Measurements from ENCODE around the gene PGM2.

The PGM2 gene

GRCh38 chr4:37858112-37858511 is 31.6 kb downstream of the PGM2 start:
- H4K20me1 ChIP-seq (ENCODE audit: insufficient read depth, low read length), result no peaks in the 10 kb centered on the region
- peaks cover 62% of the 10 kb centered on the region for H3K36me3 ChIP-seq (ENCODE audit: insufficient read depth, low read length)

DNA sequence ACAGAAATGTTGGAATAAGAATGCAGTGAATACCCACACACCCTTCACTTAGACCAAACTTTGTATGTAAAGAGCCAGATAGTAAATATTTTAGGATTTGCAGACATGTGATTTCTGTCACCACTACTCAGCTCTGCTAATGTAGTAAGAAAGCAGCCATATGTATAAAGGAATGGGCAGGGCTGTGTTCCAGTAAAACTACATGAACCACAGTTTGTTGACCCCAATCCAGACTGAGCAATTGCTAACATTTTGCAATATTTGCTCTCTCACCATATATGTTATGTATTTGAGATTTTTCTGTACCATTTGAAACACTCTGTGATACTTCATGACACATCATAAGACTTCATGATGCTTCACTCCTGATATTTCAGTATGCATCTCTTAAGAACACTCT is 32.4 kb downstream of the PGM2 start:
- Histone ChIP-seq H3K9me2 (ENCODE audit: low read depth, low read length) (no peaks in the 10 kb centered on the region), H3K4me1 (ENCODE audit: insufficient read depth, low read length, severe bottlenecking) (no peaks in the 10 kb centered on the region), H2AFZ (ENCODE audit: low read length) (no peak overlapping the region), H3K79me2 (ENCODE audit: insufficient read depth, low read length) (no peaks in the 10 kb centered on the region), H3K9ac (ENCODE audit: low read length) (no peak overlapping the region), H3K4me3 (ENCODE audit: low read depth, low read length, poor library complexity, severe bottlenecking) (no peak overlapping the region), H3F3A (ENCODE audit: insufficient read depth, low read length) (no peaks in the 10 kb centered on the region), H3K36me3 (ENCODE audit: insufficient read depth, low read length) (peaks cover 65% of the 10 kb centered on the region), H3K27ac (ENCODE audit: low read depth, low read length, poor library complexity, severe bottlenecking) (no peak overlapping the region), H3K4me2 (ENCODE audit: low read length) (no peak overlapping the region), H3K9me3 (ENCODE audit: low read length) (no peaks in the 10 kb centered on the region), H4K20me1 (ENCODE audit: insufficient read depth, low read length) (no peaks in the 10 kb centered on the region), H3K27me3 (ENCODE audit: insufficient read depth, low read length) (no peaks in the 10 kb centered on the region)
- TF ChIP-seq, protein P1, sequence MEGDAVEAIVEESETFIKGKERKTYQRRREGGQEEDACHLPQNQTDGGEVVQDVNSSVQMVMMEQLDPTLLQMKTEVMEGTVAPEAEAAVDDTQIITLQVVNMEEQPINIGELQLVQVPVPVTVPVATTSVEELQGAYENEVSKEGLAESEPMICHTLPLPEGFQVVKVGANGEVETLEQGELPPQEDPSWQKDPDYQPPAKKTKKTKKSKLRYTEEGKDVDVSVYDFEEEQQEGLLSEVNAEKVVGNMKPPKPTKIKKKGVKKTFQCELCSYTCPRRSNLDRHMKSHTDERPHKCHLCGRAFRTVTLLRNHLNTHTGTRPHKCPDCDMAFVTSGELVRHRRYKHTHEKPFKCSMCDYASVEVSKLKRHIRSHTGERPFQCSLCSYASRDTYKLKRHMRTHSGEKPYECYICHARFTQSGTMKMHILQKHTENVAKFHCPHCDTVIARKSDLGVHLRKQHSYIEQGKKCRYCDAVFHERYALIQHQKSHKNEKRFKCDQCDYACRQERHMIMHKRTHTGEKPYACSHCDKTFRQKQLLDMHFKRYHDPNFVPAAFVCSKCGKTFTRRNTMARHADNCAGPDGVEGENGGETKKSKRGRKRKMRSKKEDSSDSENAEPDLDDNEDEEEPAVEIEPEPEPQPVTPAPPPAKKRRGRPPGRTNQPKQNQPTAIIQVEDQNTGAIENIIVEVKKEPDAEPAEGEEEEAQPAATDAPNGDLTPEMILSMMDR (IDR thresholded peaks at IDR 0.05; ENCODE audit: low read length), result no peak
- TF ChIP-seq EZH2 (IDR thresholded peaks at IDR 0.05; ENCODE audit: borderline replicate concordance, low read length), result no peak

More at GRCh38 chr4:37858112-37858511, 31.6 kb downstream of the PGM2 start:
- H3K9ac ChIP-seq (ENCODE audit: low read length), result no peak overlapping the region
- no peaks in the 10 kb centered on the region for H3F3A ChIP-seq (ENCODE audit: insufficient read depth, low read length)
- no peak for TF ChIP-seq EZH2 (IDR thresholded peaks at IDR 0.05; ENCODE audit: borderline replicate concordance, low read length)
- TF ChIP-seq, protein P1 (IDR thresholded peaks at IDR 0.05; ENCODE audit: low read length), result no peak
- H3K4me2 ChIP-seq (ENCODE audit: low read length), result no peak overlapping the region
- no peaks in the 10 kb centered on the region for H3K9me3 ChIP-seq (ENCODE audit: low read length)
- H3K4me1 ChIP-seq (ENCODE audit: insufficient read depth, low read length, severe bottlenecking), result no peaks in the 10 kb centered on the region
- H3K27me3 ChIP-seq (ENCODE audit: insufficient read depth, low read length), result no peaks in the 10 kb centered on the region
- H3K9me2 ChIP-seq (ENCODE audit: low read depth, low read length), result no peaks in the 10 kb centered on the region
- H3K4me3 ChIP-seq (ENCODE audit: low read depth, low read length, poor library complexity, severe bottlenecking), result no peak overlapping the region
- H2AFZ ChIP-seq (ENCODE audit: low read length), result no peak overlapping the region
- no peaks in the 10 kb centered on the region for H3K79me2 ChIP-seq (ENCODE audit: insufficient read depth, low read length)
- no peak overlapping the region for H3K27ac ChIP-seq (ENCODE audit: low read depth, low read length, poor library complexity, severe bottlenecking)

- no peaks in the 10 kb centered on the region for H3F3A ChIP-seq (ENCODE audit: insufficient read depth, low read length)
- no peak overlapping the region for H2AFZ ChIP-seq (ENCODE audit: low read length)
- no peaks in the 10 kb centered on the region for H3K27me3 ChIP-seq (ENCODE audit: insufficient read depth, low read length)
- TF ChIP-seq, protein P1 (IDR thresholded peaks at IDR 0.05; ENCODE audit: low read length), result no peak
- TF ChIP-seq EZH2 (IDR thresholded peaks at IDR 0.05; ENCODE audit: borderline replicate concordance, low read length), result no peak
- no peak overlapping the region for H3K4me3 ChIP-seq (ENCODE audit: low read depth, low read length, poor library complexity, severe bottlenecking)
- H3K9me3 ChIP-seq (ENCODE audit: low read length), result no peaks in the 10 kb centered on the region
- H3K4me1 ChIP-seq (ENCODE audit: insufficient read depth, low read length, severe bottlenecking), result no peaks in the 10 kb centered on the region
- H3K4me2 ChIP-seq (ENCODE audit: low read length), result no peak overlapping the region
- no peaks in the 10 kb centered on the region for H3K79me2 ChIP-seq (ENCODE audit: insufficient read depth, low read length)
- no peak overlapping the region for H3K9ac ChIP-seq (ENCODE audit: low read length)
- no peaks in the 10 kb centered on the region for H3K9me2 ChIP-seq (ENCODE audit: low read depth, low read length)
- H3K27ac ChIP-seq (ENCODE audit: low read depth, low read length, poor library complexity, severe bottlenecking), result no peak overlapping the region
- H3K36me3 ChIP-seq (ENCODE audit: insufficient read depth, low read length), result peaks cover 68% of the 10 kb centered on the region
- no peaks in the 10 kb centered on the region for H4K20me1 ChIP-seq (ENCODE audit: insufficient read depth, low read length)
Observed at GRCh38 chr4:37860266-37860665, 33.8 kb downstream of the PGM2 start.

All from OCI-LY1 (cell line).